H9 (cell line): ENCODE measurements around the gene AURKA. TPM values are rescaled to one million over a fixed set of nuclear protein-coding genes. Genes with fewer than 3 reads are reported as not detected.
A peak's percentile ranks its signal among the peaks of the same experiment; 100 is the strongest.

Source experiments
- DNase-seq: peaks from one replicate; pipeline ENCODE4 v3.0.0-alpha.2; 2017
- H2AFZ ChIP-seq: one replicate; pipeline ENCODE4 v1.6.1; 2013; ENCODE audit warnings: mild to moderate bottlenecking, low read length, control low read depth, moderate library complexity
- H2AK5ac ChIP-seq: 2 replicates; pipeline ENCODE4 v1.6.1; 2013; ENCODE audit warnings: low read length, control low read depth, mixed read lengths; ENCODE audit not compliant: insufficient read length
- H2BK120ac ChIP-seq: one replicate; pipeline ENCODE4 v1.6.1; 2013; ENCODE audit warnings: low read depth, mild to moderate bottlenecking, low read length, control low read depth, inconsistent platforms; ENCODE audit not compliant: poor library complexity, severe bottlenecking
- H2BK12ac ChIP-seq: 2 replicates; pipeline ENCODE4 v1.6.1; 2013; ENCODE audit warnings: low read length, control low read depth, mixed read lengths, low read depth; ENCODE audit not compliant: insufficient read length
- H2BK15ac ChIP-seq: 2 replicates; pipeline ENCODE4 v1.6.1; 2013; ENCODE audit warnings: low read depth, low read length, control low read depth
- H2BK20ac ChIP-seq: one replicate; pipeline ENCODE4 v1.6.1; 2013; ENCODE audit warnings: low read depth, mild to moderate bottlenecking, low read length, control low read depth, inconsistent platforms; ENCODE audit not compliant: poor library complexity, severe bottlenecking
- H2BK5ac ChIP-seq: 2 replicates; pipeline ENCODE4 v1.6.1; 2013; ENCODE audit warnings: low read length, control low read depth, mixed read lengths; ENCODE audit not compliant: insufficient read length
- H3K14ac ChIP-seq: 2 replicates; pipeline ENCODE4 v1.6.1; 2013; ENCODE audit warnings: low read length, control low read depth; ENCODE audit not compliant: insufficient read depth
- H3K18ac ChIP-seq: 2 replicates; pipeline ENCODE4 v1.6.1; 2013; ENCODE audit warnings: low read depth, mild to moderate bottlenecking, mixed read lengths, low read length, control low read depth; ENCODE audit not compliant: insufficient read length
- H3K23ac ChIP-seq: 2 replicates; pipeline ENCODE4 v1.6.1; 2013; ENCODE audit warnings: low read length, control low read depth, mixed read lengths, low read depth; ENCODE audit not compliant: insufficient read length
- H3K23me2 ChIP-seq: 2 replicates; pipeline ENCODE4 v1.6.1; 2013; ENCODE audit warnings: low read depth, mild to moderate bottlenecking, mixed read lengths, low read length, control low read depth; ENCODE audit not compliant: insufficient read length, poor library complexity, severe bottlenecking
- H3K27ac ChIP-seq: 2 replicates; pipeline ENCODE4 v1.5.1; 2013; ENCODE audit warnings: low read length, control low read depth, mixed read lengths, low read depth; ENCODE audit not compliant: insufficient read length
- H3K27me3 ChIP-seq: 2 replicates; pipeline ENCODE4 v1.6.1; 2013; ENCODE audit warnings: low read length, control low read depth, inconsistent platforms; ENCODE audit not compliant: insufficient read depth
- H3K4ac ChIP-seq: 2 replicates; pipeline ENCODE4 v1.6.1; 2013; ENCODE audit warnings: low read depth, mild to moderate bottlenecking, control low read depth, inconsistent platforms, low read length, moderate library complexity
- H3K4me1 ChIP-seq: 2 replicates; pipeline ENCODE4 v1.6.1; 2013; ENCODE audit warnings: low read length, control low read depth, inconsistent platforms; ENCODE audit not compliant: insufficient read depth
- H3K4me2 ChIP-seq: 2 replicates; pipeline ENCODE4 v1.6.1; 2013; ENCODE audit warnings: low read length, control low read depth, mixed read lengths; ENCODE audit not compliant: insufficient read length, insufficient read depth
- H3K56ac ChIP-seq: 2 replicates; pipeline ENCODE4 v1.6.1; 2013; ENCODE audit warnings: low read depth, mild to moderate bottlenecking, mixed read lengths, low read length, control low read depth; ENCODE audit not compliant: insufficient read length
- H3K79me1 ChIP-seq: 2 replicates; pipeline ENCODE4 v1.6.1; 2013; ENCODE audit warnings: low read depth, mild to moderate bottlenecking, moderate library complexity, low read length, control low read depth, inconsistent platforms; ENCODE audit not compliant: insufficient read depth, poor library complexity, severe bottlenecking
- H3K79me2 ChIP-seq: 2 replicates; pipeline ENCODE4 v1.6.1; 2013; ENCODE audit warnings: low read length, control low read depth, inconsistent platforms; ENCODE audit not compliant: insufficient read depth
- H3K9ac ChIP-seq: 2 replicates; pipeline ENCODE4 v1.6.1; 2013; ENCODE audit warnings: low read length, control low read depth, mixed read lengths; ENCODE audit not compliant: insufficient read length; ENCODE audit errors: extremely low read depth
- H3K9me3 ChIP-seq: one replicate; pipeline ENCODE4 v1.6.1; 2013; ENCODE audit warnings: low read depth, low read length, inconsistent platforms; ENCODE audit not compliant: control insufficient read depth
- H3T11ph ChIP-seq: one replicate; pipeline ENCODE4 v1.6.1; 2013; ENCODE audit warnings: mild to moderate bottlenecking, low read length, control low read depth, inconsistent platforms
- H4K20me1 ChIP-seq: one replicate; pipeline ENCODE4 v1.6.1; 2013; ENCODE audit not compliant: control insufficient read depth, insufficient read length, insufficient read depth
- H4K5ac ChIP-seq: 2 replicates; pipeline ENCODE4 v1.6.1; 2013; ENCODE audit warnings: low read depth, mild to moderate bottlenecking, mixed read lengths, low read length, control low read depth; ENCODE audit not compliant: insufficient read length
- H4K8ac ChIP-seq: replicated peaks from 2 replicates; pipeline ENCODE4 v1.6.1; 2013; ENCODE audit warnings: low read length, control low read depth, mixed read lengths, low read depth; ENCODE audit not compliant: insufficient read length
- H4K91ac ChIP-seq: 2 replicates; pipeline ENCODE4 v1.6.1; 2013; ENCODE audit warnings: low read depth, mild to moderate bottlenecking, moderate library complexity, mixed read lengths, low read length, control low read depth; ENCODE audit not compliant: insufficient read length
- H3K27ac Mint-ChIP-seq, 3 experiments: 2 replicates in 2 of 3; 3 replicates in 1 of 3; pipeline ENCODE4 v1.8.0; 2020 to 2021; ENCODE audit warnings: mixed read lengths in 3 of 3, mild to moderate bottlenecking in 1 of 3, moderate library complexity in 1 of 3
- H3K27me3 Mint-ChIP-seq: 2 replicates; pipeline ENCODE4 v1.8.0; 2021; ENCODE audit warnings: low read depth, mild to moderate bottlenecking, moderate library complexity, mixed read lengths
- H3K36me3 Mint-ChIP-seq, 3 experiments: 2 replicates in 2 of 3; 3 replicates in 1 of 3; pipeline ENCODE4 v1.8.0; 2020 to 2021; ENCODE audit warnings: low read depth in 3 of 3, mixed read lengths in 3 of 3; ENCODE audit not compliant: insufficient read depth in 1 of 3
- H3K4me1 Mint-ChIP-seq, 2 experiments: 2 replicates each; pipeline ENCODE4 v1.8.0; 2020; ENCODE audit warnings: mixed read lengths in 2 of 2
- H3K4me3 Mint-ChIP-seq, 2 experiments: 2 replicates in 1 of 2; 3 replicates in 1 of 2; pipeline ENCODE4 v1.8.0; 2020 to 2021; ENCODE audit warnings: mild to moderate bottlenecking in 2 of 2, mixed read lengths in 2 of 2, moderate library complexity in 1 of 2
- H3K9me3 Mint-ChIP-seq, 2 experiments: 2 replicates in 1 of 2; 3 replicates in 1 of 2; pipeline ENCODE4 v1.8.0; 2020; ENCODE audit warnings: mild to moderate bottlenecking in 2 of 2, mixed read lengths in 2 of 2, moderate library complexity in 1 of 2
- CTCF ChIP-seq: fragments of 200-600 bp; sonication (generic); conservative IDR thresholded peaks from 3 replicates; pipeline ENCODE4 v1.8.0; 2021; ENCODE audit warnings: antibody characterized with exemption, mild to moderate bottlenecking
- WGBS: extraction: QIAGEN DNeasy Blood & Tissue Kit; methylation state at CpG from one replicate; pipeline ENCODE4 v1.1.7; 2013; ENCODE audit warnings: missing lambda C conversion rate, low lambda C conversion rate, mixed read lengths; ENCODE audit not compliant: insufficient read length; ENCODE audit errors: extremely low coverage; 5-methylcytosine and 5-hydroxymethylcytosine counted together
- total RNA-seq: library from RNA; stranded (reverse); gene quantifications from 2 replicates; pipeline ENCODE4 v1.2.1, GENCODE V29; 2021

The AURKA gene
- total RNA-seq, 1 experiment from 2014 or later: 86.8 TPM

- no peak overlapping the region for H3T11ph ChIP-seq
- H4K20me1 ChIP-seq: no peaks in the 10 kb centered on the region
- no peak for DNase-seq
- no peak overlapping the region for H3K56ac ChIP-seq
- H4K5ac ChIP-seq: no peak overlapping the region
- no peak overlapping the region for H3K18ac ChIP-seq
- H3K79me2 ChIP-seq: no peaks in the 10 kb centered on the region
- Mint-ChIP-seq H3K4me3 (no peak overlapping the region), H3K27me3 (peaks cover 61% of the 10 kb centered on the region), H3K36me3 (no peaks in the 10 kb centered on the region), H3K9me3 (no peaks in the 10 kb centered on the region), H3K27ac (peak overlapping the region in 1 of 3 experiments; percentile 59; a peak in 1 of 7 replicates), H3K4me1 (no peaks in the 10 kb centered on the region)
- H3K4me1 ChIP-seq: no peaks in the 10 kb centered on the region
- H3K14ac ChIP-seq: no peak overlapping the region
- no peak overlapping the region for H2BK15ac ChIP-seq
- H2BK5ac ChIP-seq: no peak overlapping the region
- WGBS: no CpG with 5 or more reads among the region's 5 CpGs
- H2AK5ac ChIP-seq: no peak overlapping the region
- H2BK20ac ChIP-seq: no peak overlapping the region
- H4K8ac ChIP-seq: no peak overlapping the region
- H3K4me2 ChIP-seq: no peak overlapping the region
- H3K27ac ChIP-seq: no peak overlapping the region
- no peak overlapping the region for H3K9ac ChIP-seq
- H3K4ac ChIP-seq: no peak overlapping the region
- H2BK120ac ChIP-seq: no peak overlapping the region
- H2BK12ac ChIP-seq: no peak overlapping the region
- H3K23me2 ChIP-seq: no peaks in the 10 kb centered on the region
- H3K27me3 ChIP-seq: peaks cover 2% of the 10 kb centered on the region; the same call in 1 of the 2 replicates
- H4K91ac ChIP-seq: no peak overlapping the region
- H3K23ac ChIP-seq: no peak overlapping the region
- no peaks in the 10 kb centered on the region for H3K79me1 ChIP-seq
- H3K9me3 ChIP-seq: no peaks in the 10 kb centered on the region
- H2AFZ ChIP-seq: no peak overlapping the region
- TF ChIP-seq CTCF: no peak
These were observed 36.4 kb upstream of the AURKA start for GRCh38 chr20:56428410-56428809.
